GM12801 (cell line): Measurements from ENCODE around the gene SOX8.

ENCODE experiments used
- CTCF ChIP-seq: IDR thresholded peaks from one replicate; pipeline ENCODE4 v1.5.1; 2011; ENCODE audit warnings: control low read depth; ENCODE audit not compliant: insufficient read length; ENCODE audit errors: extremely low read depth

Gene SOX8

GRCh38 chr16:946048-946395 is 35.5 kb upstream of the SOX8 start:
- TF ChIP-seq CTCF, result no peak

- TF ChIP-seq CTCF, result no peak
Measured at GRCh38 chr16:947255-947921, 34.2 kb upstream of the SOX8 start.

GRCh38 chr16:951660-952301 is 29.8 kb upstream of the SOX8 start:
- TF ChIP-seq CTCF, result no peak

DNA sequence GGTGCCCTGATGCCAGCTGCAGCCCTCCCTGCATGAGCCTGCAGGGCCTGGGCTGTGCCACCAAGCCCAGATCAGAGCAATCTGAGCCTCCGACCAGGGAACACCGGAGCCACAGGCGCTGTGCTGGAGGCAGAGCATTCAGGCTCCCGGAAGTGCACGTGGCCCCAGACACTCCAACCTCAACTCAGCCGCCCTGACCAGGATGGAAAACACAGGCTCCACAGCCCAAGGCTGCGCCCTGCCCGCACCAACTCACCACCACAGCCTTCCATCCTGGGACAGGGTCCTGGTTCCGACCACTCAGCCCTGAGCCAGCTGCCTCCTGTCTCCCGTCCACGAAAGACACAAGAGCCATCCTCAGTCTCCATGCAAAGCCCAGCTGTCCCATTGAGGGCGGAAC is 29.2 kb upstream of the SOX8 start:
- no peak for TF ChIP-seq CTCF

- no peak for TF ChIP-seq CTCF
Measured at GRCh38 chr16:959232-960040, 22.1 kb upstream of the SOX8 start.

DNA sequence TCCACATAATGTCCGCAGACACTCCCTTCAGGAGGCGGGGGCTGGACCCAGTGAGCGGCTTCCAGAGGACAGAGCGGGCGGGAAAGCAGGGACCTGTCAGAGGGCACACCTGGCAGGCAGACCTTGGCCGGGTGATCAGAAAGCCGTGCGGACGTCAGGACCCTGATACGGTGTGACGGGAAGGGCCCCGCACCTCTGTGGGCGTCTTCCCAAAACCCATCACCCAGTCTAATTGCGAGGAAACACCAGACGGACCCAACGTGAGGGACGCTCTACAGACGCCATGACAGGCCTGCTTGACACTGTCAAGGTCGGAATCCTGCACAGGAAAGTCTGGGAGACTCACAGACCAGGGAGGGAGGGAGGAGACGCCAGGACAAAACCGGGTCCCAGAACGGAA is 19.2 kb upstream of the SOX8 start:
- TF ChIP-seq CTCF, result no peak
